Measurements from ENCODE around the gene TTC28.

TTC28 gene

GRCh38 chr22:27980424-27981148 is 699.1 kb downstream of the TTC28 start:
- no peaks in the 10 kb centered on the region for H3K4me1 ChIP-seq (ENCODE audit: control insufficient read depth, insufficient read depth, low read length)
- no peaks in the 10 kb centered on the region for H3K27me3 ChIP-seq (ENCODE audit: control insufficient read depth, insufficient read depth, low read length)
- no peak overlapping the region for H3K9ac ChIP-seq (ENCODE audit: low read length)
- no peak overlapping the region for H3K4me3 ChIP-seq (ENCODE audit: low read length)
- no peaks in the 10 kb centered on the region for H3K9me3 ChIP-seq (ENCODE audit: control insufficient read depth, low read length)
- peaks cover 7% of the 10 kb centered on the region for H3K36me3 ChIP-seq (ENCODE audit: control insufficient read depth, insufficient read depth, low read length)

- no peaks in the 10 kb centered on the region for H3K36me3 ChIP-seq (ENCODE audit: control insufficient read depth, insufficient read depth, low read length)
- no peak overlapping the region for H3K9ac ChIP-seq (ENCODE audit: low read length)
- no peaks in the 10 kb centered on the region for H3K4me1 ChIP-seq (ENCODE audit: control insufficient read depth, insufficient read depth, low read length)
- H3K9me3 ChIP-seq (ENCODE audit: control insufficient read depth, low read length), result no peaks in the 10 kb centered on the region
- no peak overlapping the region for H3K4me3 ChIP-seq (ENCODE audit: low read length)
- no peaks in the 10 kb centered on the region for H3K27me3 ChIP-seq (ENCODE audit: control insufficient read depth, insufficient read depth, low read length)
Measured at GRCh38 chr22:27978802-27979201, 700.8 kb downstream of the TTC28 start.

- no peaks in the 10 kb centered on the region for H3K9me3 ChIP-seq (ENCODE audit: control insufficient read depth, low read length)
- no peaks in the 10 kb centered on the region for H3K36me3 ChIP-seq (ENCODE audit: control insufficient read depth, insufficient read depth, low read length)
- H3K4me1 ChIP-seq (ENCODE audit: control insufficient read depth, insufficient read depth, low read length), result peaks cover 2% of the 10 kb centered on the region
- H3K4me3 ChIP-seq (ENCODE audit: low read length), result no peak overlapping the region
- no peaks in the 10 kb centered on the region for H3K27me3 ChIP-seq (ENCODE audit: control insufficient read depth, insufficient read depth, low read length)
- H3K9ac ChIP-seq (ENCODE audit: low read length), result no peak overlapping the region
Measured at GRCh38 chr22:27978317-27978716, 701.3 kb downstream of the TTC28 start.

- Histone ChIP-seq H3K36me3 (ENCODE audit: control insufficient read depth, insufficient read depth, low read length) (no peaks in the 10 kb centered on the region), H3K4me1 (ENCODE audit: control insufficient read depth, insufficient read depth, low read length) (peaks cover 9% of the 10 kb centered on the region)
Measured at GRCh38 chr22:27976586-27976985, 703.1 kb downstream of the TTC28 start.

GRCh38 chr22:27975381-27976013 is 704.1 kb downstream of the TTC28 start:
- Histone ChIP-seq H3K4me3 (ENCODE audit: low read length) (no peak overlapping the region), H3K27me3 (ENCODE audit: control insufficient read depth, insufficient read depth, low read length) (no peaks in the 10 kb centered on the region), H3K9ac (ENCODE audit: low read length) (no peak overlapping the region), H3K4me1 (ENCODE audit: control insufficient read depth, insufficient read depth, low read length) (peaks cover 9% of the 10 kb centered on the region), H3K9me3 (ENCODE audit: control insufficient read depth, low read length) (no peaks in the 10 kb centered on the region), H3K36me3 (ENCODE audit: control insufficient read depth, insufficient read depth, low read length) (no peaks in the 10 kb centered on the region)

More at GRCh38 chr22:27976586-27976985, 703.1 kb downstream of the TTC28 start:
- Histone ChIP-seq H3K4me3 (ENCODE audit: low read length) (no peak overlapping the region), H3K9me3 (ENCODE audit: control insufficient read depth, low read length) (no peaks in the 10 kb centered on the region), H3K27me3 (ENCODE audit: control insufficient read depth, insufficient read depth, low read length) (no peaks in the 10 kb centered on the region), H3K9ac (ENCODE audit: low read length) (no peak overlapping the region)

- H3K9ac ChIP-seq (ENCODE audit: low read length), result no peak overlapping the region
- H3K9me3 ChIP-seq (ENCODE audit: control insufficient read depth, low read length), result no peaks in the 10 kb centered on the region
- no peaks in the 10 kb centered on the region for H3K27me3 ChIP-seq (ENCODE audit: control insufficient read depth, insufficient read depth, low read length)
- H3K4me1 ChIP-seq (ENCODE audit: control insufficient read depth, insufficient read depth, low read length), result peaks cover 9% of the 10 kb centered on the region
- H3K4me3 ChIP-seq (ENCODE audit: low read length), result no peak overlapping the region
- no peaks in the 10 kb centered on the region for H3K36me3 ChIP-seq (ENCODE audit: control insufficient read depth, insufficient read depth, low read length)
Measured at GRCh38 chr22:27973846-27974245, 705.8 kb downstream of the TTC28 start.

GRCh38 chr22:27972732-27973698 is 706.6 kb downstream of the TTC28 start:
- no peaks in the 10 kb centered on the region for H3K9me3 ChIP-seq (ENCODE audit: control insufficient read depth, low read length)
- no peak overlapping the region for H3K4me3 ChIP-seq (ENCODE audit: low read length)
- H3K9ac ChIP-seq (ENCODE audit: low read length), result no peak overlapping the region
- no peaks in the 10 kb centered on the region for H3K27me3 ChIP-seq (ENCODE audit: control insufficient read depth, insufficient read depth, low read length)
- H3K36me3 ChIP-seq (ENCODE audit: control insufficient read depth, insufficient read depth, low read length), result no peaks in the 10 kb centered on the region
- peaks cover 9% of the 10 kb centered on the region for H3K4me1 ChIP-seq (ENCODE audit: control insufficient read depth, insufficient read depth, low read length)

GRCh38 chr22:27971926-27972325 is 707.7 kb downstream of the TTC28 start:
- Histone ChIP-seq H3K36me3 (ENCODE audit: control insufficient read depth, insufficient read depth, low read length) (no peaks in the 10 kb centered on the region), H3K9ac (ENCODE audit: low read length) (no peak overlapping the region), H3K27me3 (ENCODE audit: control insufficient read depth, insufficient read depth, low read length) (no peaks in the 10 kb centered on the region), H3K4me1 (ENCODE audit: control insufficient read depth, insufficient read depth, low read length) (peaks cover 9% of the 10 kb centered on the region), H3K9me3 (ENCODE audit: control insufficient read depth, low read length) (no peaks in the 10 kb centered on the region), H3K4me3 (ENCODE audit: low read length) (no peak overlapping the region)

- no peak overlapping the region for H3K4me3 ChIP-seq (ENCODE audit: low read length)
- no peak overlapping the region for H3K9ac ChIP-seq (ENCODE audit: low read length)
- H3K4me1 ChIP-seq (ENCODE audit: control insufficient read depth, insufficient read depth, low read length), result peaks cover 9% of the 10 kb centered on the region
- H3K27me3 ChIP-seq (ENCODE audit: control insufficient read depth, insufficient read depth, low read length), result no peaks in the 10 kb centered on the region
- no peaks in the 10 kb centered on the region for H3K36me3 ChIP-seq (ENCODE audit: control insufficient read depth, insufficient read depth, low read length)
- H3K9me3 ChIP-seq (ENCODE audit: control insufficient read depth, low read length), result no peaks in the 10 kb centered on the region
Measured at GRCh38 chr22:27970596-27971220, 708.9 kb downstream of the TTC28 start.

- Histone ChIP-seq H3K4me3 (ENCODE audit: low read length) (no peak overlapping the region), H3K4me1 (ENCODE audit: control insufficient read depth, insufficient read depth, low read length) (no peaks in the 10 kb centered on the region), H3K9me3 (ENCODE audit: control insufficient read depth, low read length) (no peaks in the 10 kb centered on the region), H3K36me3 (ENCODE audit: control insufficient read depth, insufficient read depth, low read length) (no peaks in the 10 kb centered on the region), H3K9ac (ENCODE audit: low read length) (no peak overlapping the region), H3K27me3 (ENCODE audit: control insufficient read depth, insufficient read depth, low read length) (no peaks in the 10 kb centered on the region)
Measured at GRCh38 chr22:27966168-27967064, 713.2 kb downstream of the TTC28 start.
